Esophagus squamous epithelium (tissue), 4 donors: ENCODE results near the gene ZFP64.

Experiments
- CTCF ChIP-seq, 6 experiments: fragments of 450-650 bp in 4 of 6; fragments of 200-600 bp in 2 of 6; sonication (generic) in 2 of 6; IDR thresholded peaks; one replicate each; pipeline ENCODE4 v1.5.1; 2016 to 2019; ENCODE audit warnings: antibody characterized with exemption in 6 of 6, mild to moderate bottlenecking in 4 of 6, moderate library complexity in 4 of 6
- POLR2A ChIP-seq, 4 donors: fragments of 450-650 bp; IDR thresholded peaks; one replicate each; pipeline ENCODE4 v1.6.1; 2017; ENCODE audit warnings: antibody characterized with exemption in 4 of 4, mild to moderate bottlenecking in 4 of 4, moderate library complexity in 3 of 4

- TF ChIP-seq POLR2A (IDR thresholded peaks at IDR 0.05) (no peak), CTCF (IDR thresholded peaks at IDR 0.05) (no peak)
Measured at GRCh38 chr20:52193886-52194545, 2.4 kb upstream of the ZFP64 start.
